Trophoblast cell (in vitro differentiated cells and primary cell): ENCODE results near the gene C2orf15.
A peak's percentile ranks its signal among the peaks of the same experiment; 100 is the strongest.

Experiments used
- DNase-seq, 2 donors: peaks; one replicate each; pipeline ENCODE4 v3.0.0-alpha.2; 2016
- H2AFZ ChIP-seq: 2 replicates; pipeline ENCODE4 v1.6.1; 2013; ENCODE audit warnings: low read length, moderate library complexity, mild to moderate bottlenecking; ENCODE audit not compliant: insufficient read depth, poor library complexity
- H2AK5ac ChIP-seq: 2 replicates; pipeline ENCODE4 v1.6.1; 2013; ENCODE audit warnings: mild to moderate bottlenecking, low read length
- H2BK120ac ChIP-seq: 2 replicates; pipeline ENCODE4 v1.6.1; 2013; ENCODE audit warnings: low read length, mild to moderate bottlenecking, moderate library complexity; ENCODE audit not compliant: insufficient read depth, poor library complexity
- H2BK12ac ChIP-seq: 2 replicates; pipeline ENCODE4 v1.6.1; 2013; ENCODE audit warnings: mild to moderate bottlenecking, low read length, moderate library complexity
- H2BK5ac ChIP-seq: 2 replicates; pipeline ENCODE4 v1.6.1; 2013; ENCODE audit warnings: low read length, low read depth, moderate library complexity, mild to moderate bottlenecking; ENCODE audit not compliant: poor library complexity
- H3K14ac ChIP-seq: 2 replicates; pipeline ENCODE4 v1.6.1; 2013; ENCODE audit warnings: mild to moderate bottlenecking, low read length
- H3K18ac ChIP-seq: 2 replicates; pipeline ENCODE4 v1.6.1; 2013; ENCODE audit warnings: mild to moderate bottlenecking, low read length
- H3K23ac ChIP-seq: 2 replicates; pipeline ENCODE4 v1.6.1; 2013; ENCODE audit warnings: low read length
- H3K27ac ChIP-seq: 2 replicates; pipeline ENCODE4 v1.5.1; 2013; ENCODE audit warnings: low read depth, mild to moderate bottlenecking, inconsistent platforms, low read length, moderate library complexity
- H3K27me3 ChIP-seq: 2 replicates; pipeline ENCODE4 v1.6.1; 2013; ENCODE audit warnings: inconsistent platforms, mild to moderate bottlenecking, low read length, moderate library complexity; ENCODE audit not compliant: insufficient read depth
- H3K36me3 ChIP-seq, 2 experiments: 1 replicate in 1 of 2; 2 replicates in 1 of 2; pipeline ENCODE4 v1.6.1; 2013; ENCODE audit warnings: low read length in 2 of 2, mild to moderate bottlenecking in 2 of 2, moderate library complexity in 1 of 2; ENCODE audit not compliant: insufficient read depth in 2 of 2, control insufficient read depth in 1 of 2
- H3K4ac ChIP-seq: 2 replicates; pipeline ENCODE4 v1.6.1; 2013; ENCODE audit warnings: low read depth, mild to moderate bottlenecking, low read length, moderate library complexity
- H3K4me1 ChIP-seq, 2 experiments: 1 replicate in 1 of 2; 2 replicates in 1 of 2; pipeline ENCODE4 v1.6.1; 2013; ENCODE audit warnings: low read length in 2 of 2, mild to moderate bottlenecking in 2 of 2, moderate library complexity in 1 of 2; ENCODE audit not compliant: insufficient read depth in 2 of 2, control insufficient read depth in 1 of 2
- H3K4me2 ChIP-seq: 2 replicates; pipeline ENCODE4 v1.6.1; 2013; ENCODE audit warnings: inconsistent platforms, mild to moderate bottlenecking, low read length, moderate library complexity
- H3K4me3 ChIP-seq: 2 replicates; pipeline ENCODE4 v1.5.1; 2013; ENCODE audit warnings: mild to moderate bottlenecking, low read depth, low read length, inconsistent platforms
- H3K79me1 ChIP-seq: one replicate; pipeline ENCODE4 v1.6.1; 2013; ENCODE audit warnings: low read length
- H3K79me2 ChIP-seq: 2 replicates; pipeline ENCODE4 v1.6.1; 2013; ENCODE audit warnings: low read length, mild to moderate bottlenecking; ENCODE audit not compliant: control insufficient read depth, insufficient read depth, poor library complexity
- H3K9ac ChIP-seq: 2 replicates; pipeline ENCODE4 v1.6.1; 2013; ENCODE audit warnings: mild to moderate bottlenecking, low read length
- H3K9me3 ChIP-seq: 2 replicates; pipeline ENCODE4 v1.6.1; 2013; ENCODE audit warnings: low read depth, mild to moderate bottlenecking, control low read depth, inconsistent platforms, low read length; ENCODE audit not compliant: insufficient read depth
- H4K12ac ChIP-seq: 2 replicates; pipeline ENCODE4 v1.6.1; 2013; ENCODE audit warnings: low read depth, mild to moderate bottlenecking, low read length, moderate library complexity
- H4K8ac ChIP-seq: 2 replicates; pipeline ENCODE4 v1.6.1; 2013; ENCODE audit warnings: low read depth, mild to moderate bottlenecking, low read length, moderate library complexity
- H4K91ac ChIP-seq: one replicate; pipeline ENCODE4 v1.6.1; 2013; ENCODE audit warnings: low read depth, mild to moderate bottlenecking, low read length, moderate library complexity
- WGBS: extraction: QIAGEN DNeasy Blood & Tissue Kit; methylation state at CpG from one replicate; pipeline ENCODE4 v1.1.7; 2013; ENCODE audit warnings: missing lambda C conversion rate; ENCODE audit not compliant: insufficient read length, insufficient coverage; ENCODE audit errors: extremely low coverage; 5-methylcytosine and 5-hydroxymethylcytosine counted together

Gene C2orf15

GRCh38 chr2:99166218-99166617 lies 24.7 kb downstream of the C2orf15 start:
- H3K79me1 ChIP-seq = no peaks in the 10 kb centered on the region
- H4K91ac ChIP-seq = no peak overlapping the region
- no peak overlapping the region for H4K8ac ChIP-seq
- H3K23ac ChIP-seq = no peak overlapping the region
- no peak overlapping the region for H2BK120ac ChIP-seq
- H3K4ac ChIP-seq = no peak overlapping the region
- H3K79me2 ChIP-seq = no peaks in the 10 kb centered on the region
- no peak overlapping the region for H3K18ac ChIP-seq
- no peaks in the 10 kb centered on the region for H3K9me3 ChIP-seq
- H2AK5ac ChIP-seq = no peak overlapping the region
- no CpG with 5 or more reads among the region's 5 CpGs for WGBS
- no peak overlapping the region for H2AFZ ChIP-seq
- no peaks in the 10 kb centered on the region for H3K4me1 ChIP-seq
- no peak overlapping the region for H3K27ac ChIP-seq
- H3K36me3 ChIP-seq = peaks cover 6 to 18% of the 10 kb centered on the region in 2 experiments
- H3K27me3 ChIP-seq = no peaks in the 10 kb centered on the region
- no peak overlapping the region for H2BK12ac ChIP-seq
- no peak for DNase-seq
- H3K4me3 ChIP-seq = no peak overlapping the region
- H4K12ac ChIP-seq = no peak overlapping the region
- H2BK5ac ChIP-seq = no peak overlapping the region
- H3K9ac ChIP-seq = no peak overlapping the region
- H3K4me2 ChIP-seq = no peak overlapping the region
- H3K14ac ChIP-seq = no peak overlapping the region

DNA sequence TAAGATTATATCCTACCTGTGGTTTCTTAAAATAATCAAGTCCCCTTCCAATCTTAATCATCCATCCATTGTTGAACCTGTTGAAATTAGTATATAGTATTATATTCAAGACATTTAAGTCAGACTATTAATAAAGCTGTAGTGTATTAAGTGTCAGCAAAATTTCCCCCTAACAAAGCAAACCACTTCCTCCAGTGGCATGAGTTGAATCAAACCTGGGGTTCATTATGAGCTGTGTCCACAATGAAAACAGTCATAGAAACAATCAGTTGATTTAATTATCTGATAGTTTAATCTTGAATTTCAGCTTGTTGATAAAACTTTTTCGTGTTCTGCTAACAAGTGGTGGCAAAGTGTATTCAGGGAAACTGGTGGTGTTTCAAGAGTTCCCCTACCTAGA lies 28.0 kb downstream of the C2orf15 start:
- Histone ChIP-seq H3K36me3 (peaks cover 10 to 23% of the 10 kb centered on the region in 2 experiments), H3K27me3 (no peaks in the 10 kb centered on the region), H2AFZ (no peak overlapping the region), H4K12ac (no peak overlapping the region), H3K14ac (no peak overlapping the region), H3K23ac (no peak overlapping the region), H2BK12ac (no peak overlapping the region), H3K4ac (no peak overlapping the region), H3K4me2 (no peak overlapping the region), H2BK5ac (no peak overlapping the region), H3K4me3 (no peak overlapping the region), H3K9me3 (no peaks in the 10 kb centered on the region), H3K27ac (no peak overlapping the region), H2BK120ac (no peak overlapping the region), H4K8ac (no peak overlapping the region), H3K9ac (no peak overlapping the region), H4K91ac (no peak overlapping the region), H3K79me1 (no peaks in the 10 kb centered on the region), H2AK5ac (no peak overlapping the region), H3K4me1 (no peaks in the 10 kb centered on the region), H3K79me2 (no peaks in the 10 kb centered on the region), H3K18ac (no peak overlapping the region)
- no peak for DNase-seq
- no CpG with 5 or more reads among the region's 1 CpG for WGBS

- H2BK12ac ChIP-seq = no peak overlapping the region
- H3K27me3 ChIP-seq = no peaks in the 10 kb centered on the region
- H3K36me3 ChIP-seq = peaks cover 10 to 16% of the 10 kb centered on the region in 2 experiments
- no peak overlapping the region for H2BK120ac ChIP-seq
- H3K23ac ChIP-seq = no peak overlapping the region
- DNase-seq = no peak
- no peak overlapping the region for H3K14ac ChIP-seq
- H3K4me3 ChIP-seq = no peak overlapping the region
- H3K27ac ChIP-seq = no peak overlapping the region
- H3K9ac ChIP-seq = no peak overlapping the region
- no peak overlapping the region for H3K18ac ChIP-seq
- H3K79me2 ChIP-seq = no peaks in the 10 kb centered on the region
- no peak overlapping the region for H3K4me2 ChIP-seq
- H2AK5ac ChIP-seq = no peak overlapping the region
- no peaks in the 10 kb centered on the region for H3K4me1 ChIP-seq
- no peak overlapping the region for H3K4ac ChIP-seq
- no CpG with 5 or more reads among the region's 8 CpGs for WGBS
- H4K91ac ChIP-seq = no peak overlapping the region
- no peaks in the 10 kb centered on the region for H3K9me3 ChIP-seq
- no peak overlapping the region for H2AFZ ChIP-seq
- no peaks in the 10 kb centered on the region for H3K79me1 ChIP-seq
- H2BK5ac ChIP-seq = no peak overlapping the region
- no peak overlapping the region for H4K8ac ChIP-seq
- no peak overlapping the region for H4K12ac ChIP-seq
Measured at GRCh38 chr2:99171377-99172140, 30.1 kb downstream of the C2orf15 start.

DNA sequence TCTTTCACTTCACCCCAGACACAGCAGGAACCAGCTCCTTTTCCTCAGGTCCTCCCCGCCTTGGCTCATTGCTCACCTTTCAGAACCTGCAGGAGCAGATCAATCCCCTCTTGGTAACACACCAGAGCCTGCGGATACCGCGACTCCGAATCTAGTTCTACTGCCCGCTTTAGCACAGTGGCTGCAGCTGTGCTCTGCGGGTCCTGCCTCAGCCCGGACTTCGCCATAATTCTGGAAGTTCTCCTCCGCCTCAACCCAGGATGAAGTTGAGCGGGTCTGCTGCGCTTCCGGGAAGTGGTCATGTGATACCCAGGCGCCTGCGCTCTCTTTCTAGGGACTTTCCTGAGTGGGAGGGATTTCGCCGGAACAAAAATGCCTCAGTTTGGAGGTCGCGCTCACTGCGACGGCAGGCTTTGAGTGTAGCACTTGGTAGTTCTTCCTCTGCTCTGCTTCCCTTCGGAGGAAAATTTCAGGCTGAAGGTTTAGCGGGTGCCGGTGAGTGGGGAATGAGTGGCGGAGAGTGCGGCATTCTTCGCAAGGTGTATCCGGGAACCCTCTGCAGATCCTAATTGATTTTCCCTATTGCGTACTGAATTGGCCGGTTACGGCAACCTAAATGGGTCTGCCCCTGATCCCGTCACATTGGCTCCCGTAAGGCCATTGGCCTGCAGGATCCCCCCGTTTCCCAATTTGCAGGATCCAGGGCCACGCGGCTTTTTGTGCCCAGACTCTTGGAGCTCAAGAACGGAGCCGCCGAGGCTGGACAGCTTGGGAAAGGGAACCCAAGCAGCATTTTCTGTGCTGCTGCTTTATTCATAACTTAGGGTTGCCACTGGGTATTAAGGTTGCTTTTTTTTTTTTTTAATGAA lies 39.5 kb downstream of the C2orf15 start, which contains the start of the genes MITD1 and MRPL30:
TSS of gene MITD1 (minus strand) at position 304 of the 869 bp plus-strand sequence. CDS start at position 227, 77 bp downstream.
TSS of gene MRPL30 (plus strand) at position 430 of the 869 bp plus-strand sequence. CDS start 5,020 bp downstream, outside the sequence.
- H2BK5ac ChIP-seq = peak within 1 kb of the TSS; percentile 86
- peak; percentile 93 to 98 for DNase-seq
- H3K9me3 ChIP-seq = no peaks in the 10 kb centered on the region
- H2AK5ac ChIP-seq = no peak within 1 kb of the TSS
- H2AFZ ChIP-seq = peak within 1 kb of the TSS; percentile 98
- peaks cover 0 to 6% of the 10 kb centered on the region in 2 experiments for H3K4me1 ChIP-seq
- H3K4me3 ChIP-seq = peak within 1 kb of the TSS; percentile 98
- no CpG with 5 or more reads among the region's 39 CpGs for WGBS
- H3K27ac ChIP-seq = peak within 1 kb of the TSS; percentile 65
- H3K18ac ChIP-seq = peak within 1 kb of the TSS; percentile 96
- peak within 1 kb of the TSS; percentile 88 for H4K91ac ChIP-seq
- H3K14ac ChIP-seq = peak within 1 kb of the TSS; percentile 93
- H3K79me1 ChIP-seq = peaks cover 6% of the 10 kb centered on the region
- peak within 1 kb of the TSS; percentile 83 for H2BK120ac ChIP-seq
- H3K9ac ChIP-seq = peak within 1 kb of the TSS; percentile 96
- H4K8ac ChIP-seq = peak within 1 kb of the TSS; percentile 100
- peaks cover 4% of the 10 kb centered on the region for H3K79me2 ChIP-seq
- peaks cover 0 to 2% of the 10 kb centered on the region in 2 experiments for H3K36me3 ChIP-seq
- peak within 1 kb of the TSS; percentile 99 for H4K12ac ChIP-seq
- H2BK12ac ChIP-seq = no peak within 1 kb of the TSS
- no peak within 1 kb of the TSS for H3K23ac ChIP-seq
- H3K27me3 ChIP-seq = no peaks in the 10 kb centered on the region
- peak within 1 kb of the TSS; percentile 70 for H3K4me2 ChIP-seq
- peak within 1 kb of the TSS; percentile 52 for H3K4ac ChIP-seq
